GM12891 (cell line): ENCODE measurements around the gene LSM4.

ENCODE experiments used
- PAX5 ChIP-seq: IDR thresholded peaks from 2 replicates; pipeline ENCODE4 v1.6.1; 2011; ENCODE audit warnings: low read length, moderate library complexity, mild to moderate bottlenecking; ENCODE audit not compliant: insufficient read depth, severe bottlenecking
- POLR2A ChIP-seq: IDR thresholded peaks from 2 replicates; pipeline ENCODE4 v1.6.1; 2011; ENCODE audit warnings: low read depth, low read length, control low read depth
- POLR2AphosphoS5 ChIP-seq: IDR thresholded peaks from 2 replicates; pipeline ENCODE4 v1.6.1; 2011; ENCODE audit warnings: low read depth, low read length, control low read depth
- POU2F2 ChIP-seq: IDR thresholded peaks from 2 replicates; pipeline ENCODE4 v1.6.1; 2011; ENCODE audit warnings: low read depth, mild to moderate bottlenecking, control low read depth, low read length, moderate library complexity
- SPI1 ChIP-seq: IDR thresholded peaks from 2 replicates; pipeline ENCODE4 v1.6.1; 2011; ENCODE audit warnings: low read depth, low read length, control low read depth
- TAF1 ChIP-seq: IDR thresholded peaks from 2 replicates; pipeline ENCODE4 v1.6.1; 2011; ENCODE audit warnings: low read depth, low read length, control low read depth

DNA sequence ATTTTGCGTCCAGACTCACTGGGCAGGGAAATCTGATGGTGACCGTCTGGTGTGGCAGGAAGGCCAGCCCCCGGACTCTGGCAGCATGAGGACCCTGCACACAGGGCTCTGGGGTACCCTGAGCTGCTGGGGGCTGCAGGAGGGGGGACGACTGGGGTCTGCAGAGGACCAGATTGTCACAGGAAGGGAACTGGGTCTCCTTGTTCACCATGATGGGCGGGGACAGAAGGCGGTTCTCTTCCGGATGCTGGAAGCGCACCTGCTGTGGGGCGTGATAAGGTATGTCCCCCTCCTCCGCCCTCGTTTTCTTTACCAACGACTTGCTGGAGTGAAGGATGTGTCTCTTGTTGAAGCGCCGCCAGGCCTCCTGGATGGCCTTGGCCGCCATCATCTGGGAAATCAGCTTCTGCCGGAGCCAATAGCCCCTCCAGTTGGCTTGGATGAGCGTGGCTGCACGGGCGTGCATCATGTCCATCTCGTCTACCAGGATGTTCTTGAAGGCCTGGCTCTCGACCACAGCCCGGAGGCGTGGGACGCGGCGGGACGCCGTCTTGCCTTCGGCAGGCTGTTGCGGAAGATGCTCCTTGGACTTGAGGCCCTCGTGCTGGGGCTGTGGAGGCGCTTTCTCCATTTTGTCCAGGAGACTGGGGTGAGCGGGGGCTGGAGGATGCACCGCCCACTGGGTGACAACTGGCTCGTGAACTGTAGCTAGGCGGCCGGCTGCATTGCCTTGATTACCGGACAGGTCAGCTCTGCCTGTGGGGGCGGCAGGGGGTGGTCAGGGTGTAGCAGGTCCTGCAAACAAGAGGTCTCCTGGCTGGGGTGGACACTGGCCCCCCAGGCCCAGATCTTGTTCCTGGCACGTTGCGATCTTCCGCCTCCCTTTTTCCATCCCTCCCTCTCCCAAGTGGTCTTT, 55.8 kb downstream of the LSM4 start:
- TF ChIP-seq POLR2AphosphoS5 (no peak), POLR2A (no peak), TAF1 (no peak), POU2F2 (no peak), SPI1 (no peak), PAX5 (no peak)
